CD14-positive monocyte (primary cell): ENCODE data around the gene GPR75. TPM values are rescaled to one million over a fixed set of nuclear protein-coding genes. Genes with fewer than 3 reads are reported as not detected.
A peak's percentile ranks its signal among the peaks of the same experiment; 100 is the strongest.

ENCODE experiments used
- DNase-seq, 3 donors: peaks; one replicate each; pipeline ENCODE4 v3.0.0-alpha.2; 2011 to 2022
- H2AFZ ChIP-seq: 2 replicates; pipeline ENCODE4 v1.6.0; 2012; ENCODE audit warnings: mild to moderate bottlenecking, low read depth, low read length, inconsistent platforms; ENCODE audit not compliant: insufficient read depth, poor library complexity, severe bottlenecking
- H3K27ac ChIP-seq, 2 donors: 1 replicate in 1 of 2; 2 replicates in 1 of 2; pipeline ENCODE4 v1.5.1; 2012 to 2013; ENCODE audit warnings: low read length in 2 of 2, control low read depth in 1 of 2, inconsistent platforms in 1 of 2, low read depth in 1 of 2, mild to moderate bottlenecking in 1 of 2
- H3K27me3 ChIP-seq, 2 donors: one replicate each; pipeline versions ENCODE4 v1.6.0 to v1.6.1; 2011 to 2013; ENCODE audit warnings: low read length in 2 of 2; ENCODE audit not compliant: control insufficient read depth in 2 of 2, insufficient read depth in 2 of 2
- H3K36me3 ChIP-seq, 2 donors: replicated peaks in 1 of 2; 1 replicate in 1 of 2; 2 replicates in 1 of 2; pipeline versions ENCODE4 v1.5.1 to v1.6.1; 2012 to 2013; ENCODE audit warnings: low read length in 2 of 2, control low read depth in 1 of 2, inconsistent platforms in 1 of 2, mild to moderate bottlenecking in 1 of 2; ENCODE audit not compliant: insufficient read depth in 2 of 2, control insufficient read depth in 1 of 2
- H3K4me1 ChIP-seq, 2 donors: 1 replicate in 1 of 2; 2 replicates in 1 of 2; pipeline versions ENCODE4 v1.5.1 to v1.6.1; 2012 to 2013; ENCODE audit warnings: low read length in 2 of 2, control low read depth in 1 of 2, inconsistent platforms in 1 of 2, mild to moderate bottlenecking in 1 of 2, moderate library complexity in 1 of 2; ENCODE audit not compliant: insufficient read depth in 2 of 2, control insufficient read depth in 1 of 2
- H3K4me2 ChIP-seq: replicated peaks from 2 replicates; pipeline ENCODE3; 2012; ENCODE audit warnings: low read length, moderate library complexity, mild to moderate bottlenecking; ENCODE audit not compliant: poor library complexity, severe bottlenecking; ENCODE audit errors: extremely low read depth
- H3K4me3 ChIP-seq, 3 experiments: fragments of 200-600 bp in 1 of 3; sonication (generic) in 1 of 3; replicated peaks in 1 of 3; 1 replicate in 2 of 3; 2 replicates in 1 of 3; pipeline ENCODE4 v1.5.1; 2011 to 2013; ENCODE audit warnings: low read length in 3 of 3, mild to moderate bottlenecking in 3 of 3, control low read depth in 2 of 3, low read depth in 2 of 3, inconsistent platforms in 1 of 3, moderate library complexity in 1 of 3
- H3K79me2 ChIP-seq: 2 replicates; pipeline ENCODE4 v1.6.0; 2012; ENCODE audit warnings: mild to moderate bottlenecking, control low read depth, inconsistent platforms, low read length, moderate library complexity; ENCODE audit not compliant: insufficient read depth
- H3K9ac ChIP-seq: 2 replicates; pipeline ENCODE4 v1.6.0; 2017; ENCODE audit warnings: low read length, mild to moderate bottlenecking; ENCODE audit not compliant: insufficient read depth, poor library complexity, severe bottlenecking
- H3K9me3 ChIP-seq, 2 donors: replicated peaks in 1 of 2; 1 replicate in 1 of 2; 2 replicates in 1 of 2; pipeline versions ENCODE4 v1.5.1 to v1.6.1; 2012 to 2013; ENCODE audit warnings: low read length in 2 of 2, control low read depth in 1 of 2; ENCODE audit not compliant: control insufficient read depth in 1 of 2, insufficient read depth in 1 of 2
- H4K20me1 ChIP-seq: 2 replicates; pipeline ENCODE4 v1.6.0; 2012; ENCODE audit warnings: mild to moderate bottlenecking, low read length, control low read depth, moderate library complexity; ENCODE audit not compliant: insufficient read depth
- H3K27ac Mint-ChIP-seq, 7 donors: one replicate each; pipeline ENCODE4 v1.8.0; 2020; ENCODE audit warnings: mild to moderate bottlenecking in 7 of 7, mixed read lengths in 7 of 7, moderate library complexity in 6 of 7, inconsistent platforms in 2 of 7
- H3K27me3 Mint-ChIP-seq, 3 donors: one replicate each; pipeline ENCODE4 v1.8.0; 2021 to 2022; ENCODE audit warnings: low read depth in 3 of 3, mild to moderate bottlenecking in 3 of 3, mixed read lengths in 3 of 3, moderate library complexity in 3 of 3, inconsistent platforms in 1 of 3
- H3K36me3 Mint-ChIP-seq, 2 donors: one replicate each; pipeline ENCODE4 v1.8.0; 2020; ENCODE audit warnings: mixed read lengths in 2 of 2, inconsistent platforms in 1 of 2, mild to moderate bottlenecking in 1 of 2
- H3K4me1 Mint-ChIP-seq: one replicate; pipeline ENCODE4 v1.8.0; 2020; ENCODE audit warnings: mild to moderate bottlenecking, mixed read lengths
- H3K4me3 Mint-ChIP-seq, 2 donors: one replicate each; pipeline ENCODE4 v1.8.0; 2020; ENCODE audit warnings: mild to moderate bottlenecking in 2 of 2, mixed read lengths in 2 of 2, moderate library complexity in 1 of 2
- H3K9me3 Mint-ChIP-seq, 7 donors: one replicate each; pipeline ENCODE4 v1.8.0; 2020 to 2022; ENCODE audit warnings: mixed read lengths in 7 of 7, mild to moderate bottlenecking in 6 of 7, moderate library complexity in 6 of 7, inconsistent platforms in 2 of 7
- WGBS: methylation state at CpG from one replicate; pipeline ENCODE4 v1.1.5; 2013; ENCODE audit warnings: missing lambda C conversion rate; ENCODE audit not compliant: insufficient coverage; 5-methylcytosine and 5-hydroxymethylcytosine counted together
- intact Hi-C, 2 donors: fragments of 100-400 bp; cut with micrococcal nuclease; formaldehyde crosslinking; loops; one replicate each; pipeline versions ENCODE4 v1.15.0 to v1.15.1; 2023
- polyA minus RNA-seq: library from RNA; depleted of rRNA, polyadenylated mRNA; stranded (reverse); fragments of >200 nt; gene quantifications from 2 replicates; pipeline ENCODE4 v1.2.3, GENCODE V29; 2012
- polyA plus RNA-seq, 3 donors: library from polyadenylated mRNA; depleted of rRNA in 1 of 3; unstranded in 2 of 3; stranded (reverse) in 1 of 3; fragments of 300-500 nt in 2 of 3; fragments of >200 nt in 1 of 3; fragmentation: Illumina TruSeq in 2 of 3; gene quantifications; 1 replicate in 2 of 3; 2 replicates in 1 of 3; pipeline ENCODE4 v1.2.3, GENCODE V29; 2012 to 2021
- total RNA-seq, 12 experiments: library from RNA in 1 of 12; stranded (reverse) in 1 of 12; fragments of 120-200 nt in 1 of 12; gene quantifications; one replicate each; pipeline ENCODE4 v1.2.4 and lab custom pipeline; 2013 to 2026; ENCODE audit warnings: mixed read lengths in 6 of 12, inconsistent platforms in 1 of 12
- TF ChIP-seq, protein P1 (sequence below): fragments of 200-600 bp; IDR thresholded peaks from one replicate; pipeline ENCODE4 v1.8.0; 2022; ENCODE audit warnings: antibody characterized with exemption, mild to moderate bottlenecking

Gene GPR75
- 0.50 TPM for total RNA-seq (2013)
- polyA plus RNA-seq (1 to 10 TPM in 1 of 3 donors, not detected in 2; 2.2 TPM), polyA minus RNA-seq (0.88 and 1.7 TPM in 2 replicates), total RNA-seq (lab: John Stamatoyannopoulos, UW) (3.7 to 19.3 (median 7.8) reads per million in 11 experiments)

DNA sequence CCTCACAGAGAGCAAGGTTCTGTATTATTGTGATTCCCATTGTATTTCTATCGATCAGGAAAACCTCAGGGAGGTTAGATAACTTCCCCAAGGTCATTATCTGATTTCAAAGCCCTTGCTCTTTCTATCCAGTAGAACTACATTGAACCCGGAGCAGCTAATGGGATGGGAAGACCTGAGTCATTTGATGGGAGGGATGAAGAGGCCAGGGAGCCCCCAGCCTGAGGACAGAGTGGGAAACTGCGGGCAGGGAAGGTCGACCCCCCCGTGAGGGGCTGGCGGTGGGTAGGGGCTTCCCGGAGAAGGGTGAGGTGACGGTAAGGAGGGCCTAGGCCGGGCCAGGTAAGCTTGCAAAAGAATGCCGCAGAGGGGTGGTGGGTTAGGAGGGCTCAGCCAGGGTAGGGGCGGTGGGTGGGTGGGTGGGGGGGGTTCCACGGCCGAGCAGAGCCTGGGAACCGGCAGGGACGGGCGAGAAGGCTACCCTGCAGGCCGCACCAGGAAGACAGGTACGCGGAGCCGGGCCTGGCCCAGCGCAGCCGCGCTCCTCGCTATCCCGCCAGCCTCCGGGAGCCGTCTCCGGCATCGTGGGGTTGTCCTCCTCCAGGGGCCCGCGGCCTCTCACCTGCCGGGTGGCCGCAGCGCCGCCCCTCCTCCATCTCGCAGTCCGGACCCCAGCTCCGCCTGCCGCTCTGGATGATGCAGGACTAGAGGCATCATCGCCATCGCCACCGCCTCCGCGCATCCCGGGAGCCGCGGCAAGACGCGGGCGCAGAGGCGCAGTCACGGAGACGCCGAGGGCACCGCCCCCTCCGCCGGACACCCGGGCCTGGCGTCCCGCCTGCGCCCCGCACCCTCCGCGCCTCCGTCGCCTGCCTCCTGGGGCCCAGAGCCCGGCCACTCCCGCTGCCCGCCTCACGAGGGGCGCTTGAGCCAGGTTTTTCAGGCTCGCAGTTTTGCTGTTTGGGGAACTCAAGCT lies at the start of gene GPR75:
Gene GPR75 (minus strand): TSS at position 762 of the 976 bp plus-strand sequence. CDS start 5,211 bp downstream, outside the sequence.
- Mint-ChIP-seq H3K27me3 (no peaks in the 10 kb centered on the region), H3K4me1 (no peaks in the 10 kb centered on the region), H3K27ac (no peak within 1 kb of the TSS), H3K36me3 (peaks cover 20 to 27% of the 10 kb centered on the region in 2 donors), H3K4me3 (no peak within 1 kb of the TSS), H3K9me3 (no peaks in the 10 kb centered on the region)
- DNase-seq = no peak
- H3K4me2 ChIP-seq = no peak within 1 kb of the TSS
- H3K27me3 ChIP-seq = no peaks in the 10 kb centered on the region
- H2AFZ ChIP-seq = no peak within 1 kb of the TSS
- H3K9me3 ChIP-seq = no peaks in the 10 kb centered on the region
- 95% methylated on average over 53 of the region's 72 CpGs for WGBS
- TF ChIP-seq, protein P1, sequence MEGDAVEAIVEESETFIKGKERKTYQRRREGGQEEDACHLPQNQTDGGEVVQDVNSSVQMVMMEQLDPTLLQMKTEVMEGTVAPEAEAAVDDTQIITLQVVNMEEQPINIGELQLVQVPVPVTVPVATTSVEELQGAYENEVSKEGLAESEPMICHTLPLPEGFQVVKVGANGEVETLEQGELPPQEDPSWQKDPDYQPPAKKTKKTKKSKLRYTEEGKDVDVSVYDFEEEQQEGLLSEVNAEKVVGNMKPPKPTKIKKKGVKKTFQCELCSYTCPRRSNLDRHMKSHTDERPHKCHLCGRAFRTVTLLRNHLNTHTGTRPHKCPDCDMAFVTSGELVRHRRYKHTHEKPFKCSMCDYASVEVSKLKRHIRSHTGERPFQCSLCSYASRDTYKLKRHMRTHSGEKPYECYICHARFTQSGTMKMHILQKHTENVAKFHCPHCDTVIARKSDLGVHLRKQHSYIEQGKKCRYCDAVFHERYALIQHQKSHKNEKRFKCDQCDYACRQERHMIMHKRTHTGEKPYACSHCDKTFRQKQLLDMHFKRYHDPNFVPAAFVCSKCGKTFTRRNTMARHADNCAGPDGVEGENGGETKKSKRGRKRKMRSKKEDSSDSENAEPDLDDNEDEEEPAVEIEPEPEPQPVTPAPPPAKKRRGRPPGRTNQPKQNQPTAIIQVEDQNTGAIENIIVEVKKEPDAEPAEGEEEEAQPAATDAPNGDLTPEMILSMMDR = no peak
- H3K79me2 ChIP-seq = no peaks in the 10 kb centered on the region
- H3K9ac ChIP-seq = no peak within 1 kb of the TSS
- H3K4me1 ChIP-seq = no peaks in the 10 kb centered on the region
- intact Hi-C loops = no loop called here
- peaks cover 8 to 34% of the 10 kb centered on the region in 2 donors for H3K36me3 ChIP-seq
- no peaks in the 10 kb centered on the region for H4K20me1 ChIP-seq
- H3K4me3 ChIP-seq = no peak within 1 kb of the TSS
- H3K27ac ChIP-seq = no peak within 1 kb of the TSS

DNA sequence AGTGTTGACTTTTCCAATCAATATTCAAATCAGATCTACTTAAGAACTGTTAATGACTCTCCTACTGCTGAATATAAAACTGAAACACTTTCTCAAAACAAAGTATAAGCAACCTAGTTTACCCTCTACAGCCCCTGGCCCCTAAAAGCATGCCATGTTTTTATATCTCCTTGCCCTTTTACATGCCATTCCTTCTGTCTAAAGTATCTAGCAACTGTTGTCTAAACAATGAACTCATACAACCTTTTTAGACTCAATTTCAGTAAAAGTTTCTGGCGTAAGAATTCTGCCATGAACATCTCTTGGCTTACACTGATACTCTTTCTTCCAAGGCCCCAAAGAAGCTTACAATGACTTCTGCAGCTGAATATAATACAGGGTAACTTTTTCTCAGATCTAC lies 47.8 kb upstream of the GPR75 start:
- Mint-ChIP-seq H3K4me3 (no peak overlapping the region), H3K27ac (peak overlapping the region in 1 of 7 donors; percentile 1), H3K27me3 (no peaks in the 10 kb centered on the region), H3K4me1 (no peaks in the 10 kb centered on the region), H3K9me3 (peaks cover 0 to 2% (median 0%) of the 10 kb centered on the region in 7 donors), H3K36me3 (peaks cover 61 to 72% of the 10 kb centered on the region in 2 donors)
- Histone ChIP-seq H3K79me2 (no peaks in the 10 kb centered on the region), H3K4me1 (no peaks in the 10 kb centered on the region), H3K36me3 (peaks cover 70 to 83% of the 10 kb centered on the region in 2 donors), H3K9ac (no peak overlapping the region), H3K27ac (no peak overlapping the region), H2AFZ (no peak overlapping the region), H3K9me3 (no peaks in the 10 kb centered on the region), H3K27me3 (no peaks in the 10 kb centered on the region), H4K20me1 (no peaks in the 10 kb centered on the region), H3K4me3 (no peak overlapping the region), H3K4me2 (no peak overlapping the region)
- WGBS = no CpG with 5 or more reads among the region's 1 CpG
- DNase-seq = no peak
- intact Hi-C loops = no loop called here
- TF ChIP-seq, protein P1 = no peak
